A673 (cell line): ENCODE measurements around the gene BSN. TPM values are rescaled to one million over a fixed set of nuclear protein-coding genes. Genes with fewer than 3 reads are reported as not detected.
A peak's percentile ranks its signal among the peaks of the same experiment; 100 is the strongest.

ENCODE experiments used
- BruUV-seq: library from RNA; stranded (reverse); fragments of 400-500 nt; replicated peaks from 2 replicates; lab custom pipeline; 2021; lab: Mats Ljungman, UMichigan
- CTCF ChIA-PET: fragments of 300-600 bp; sonication (Branson Sonifier 250); formaldehyde crosslinking; loops from one replicate; lab custom pipeline; 2022; ENCODE audit warnings: antibody characterized with exemption; lab: Charles Lee
- POLR2A ChIA-PET: fragments of 300-600 bp; sonication (Branson Sonifier 250); formaldehyde crosslinking; loops from one replicate; lab custom pipeline; 2022; ENCODE audit warnings: antibody characterized with exemption; ENCODE audit not compliant: low non-redundant PET; lab: Charles Lee
- DNase-seq: peaks from one replicate; pipeline ENCODE4 v3.0.0-alpha.2; 2015; ENCODE audit warnings: low spot score
- H3K27ac ChIP-seq: fragments of 200-600 bp; sonication (generic); 2 replicates; pipeline ENCODE4 v1.5.1; 2016; ENCODE audit warnings: mixed run types, low read depth, mild to moderate bottlenecking, mixed read lengths, antibody characterized with exemption, low read length; ENCODE audit not compliant: poor library complexity, severe bottlenecking
- H3K27me3 ChIP-seq: fragments of 200-600 bp; sonication (generic); replicated peaks from 2 replicates; pipeline ENCODE4 v1.6.1; 2017; ENCODE audit warnings: mixed run types, low read depth, mild to moderate bottlenecking, mixed read lengths, antibody characterized with exemption, low read length; ENCODE audit not compliant: insufficient read depth, poor library complexity
- H3K36me3 ChIP-seq: fragments of 200-600 bp; sonication (generic); 2 replicates; pipeline ENCODE4 v1.6.1; 2016; ENCODE audit warnings: mixed run types, mild to moderate bottlenecking, mixed read lengths, antibody characterized with exemption, low read length; ENCODE audit not compliant: insufficient read depth, poor library complexity, severe bottlenecking
- H3K4me1 ChIP-seq: fragments of 200-600 bp; sonication (generic); 2 replicates; pipeline ENCODE4 v1.6.1; 2017; ENCODE audit warnings: mixed run types, mild to moderate bottlenecking, mixed read lengths, antibody characterized with exemption, low read length; ENCODE audit not compliant: insufficient read depth, poor library complexity, severe bottlenecking
- H3K4me3 ChIP-seq: fragments of 200-600 bp; sonication (generic); 2 replicates; pipeline ENCODE4 v1.5.1; 2016; ENCODE audit warnings: low read depth, mixed run types, mild to moderate bottlenecking, mixed read lengths, low read length; ENCODE audit not compliant: poor library complexity, severe bottlenecking
- H3K9me3 ChIP-seq: fragments of 200-600 bp; sonication (generic); 2 replicates; pipeline ENCODE4 v1.6.1; 2016; ENCODE audit warnings: mixed run types, low read depth, mild to moderate bottlenecking, mixed read lengths, antibody characterized with exemption, low read length; ENCODE audit not compliant: poor library complexity, severe bottlenecking
- CTCF ChIP-seq: fragments of 300-800, 200-600 bp; sonication (generic); conservative IDR thresholded peaks from 2 replicates; pipeline ENCODE4 v1.5.1; 2017; ENCODE audit warnings: low read depth, mild to moderate bottlenecking, antibody characterized with exemption, low read length, moderate library complexity, mixed read lengths
- EZH2 ChIP-seq: fragments of 200-600 bp; sonication (generic); IDR thresholded peaks from 2 replicates; pipeline ENCODE4 v1.6.1; 2017; ENCODE audit warnings: borderline replicate concordance, low read depth, mild to moderate bottlenecking, mixed read lengths, antibody characterized with exemption, low read length; ENCODE audit not compliant: poor library complexity, severe bottlenecking
- intact Hi-C: fragments of 100-400 bp; cut with micrococcal nuclease; formaldehyde crosslinking; loops from one replicate; pipeline ENCODE4 v1.10.0; 2022; ENCODE audit not compliant: unreplicated experiment
- total RNA-seq: library from RNA; stranded (reverse); gene quantifications from 2 replicates; pipeline ENCODE4 v1.2.3, GENCODE V29; 2021

BSN gene
- total RNA-seq, 1 experiment from 2014 or later, result 1.4 TPM

GRCh38 chr3:49703443-49703927 lies 149.2 kb downstream of the BSN start:
- CTCF ChIA-PET, result interaction anchor here (1.0 kb wide), 1 partner anchor 135 kb away, joined by 6 read pairs; no protein-coding TSS in a partner anchor
- DNase-seq, result peak; percentile 60
- no peaks in the 10 kb centered on the region for H3K9me3 ChIP-seq
- no peak overlapping the region for H3K4me3 ChIP-seq
- POLR2A ChIA-PET, result no interaction called here
- peak; percentile 63 for TF ChIP-seq CTCF
- TF ChIP-seq EZH2, result no peak
- H3K36me3 ChIP-seq, result no peaks in the 10 kb centered on the region
- BruUV-seq, result no TSS peak
- intact Hi-C loops, result loop anchor here (5.0 kb wide), 1 partner anchor 204 kb away; no protein-coding TSS in a partner anchor
- no peaks in the 10 kb centered on the region for H3K27me3 ChIP-seq
- H3K27ac ChIP-seq, result no peak overlapping the region
- no peaks in the 10 kb centered on the region for H3K4me1 ChIP-seq

DNA sequence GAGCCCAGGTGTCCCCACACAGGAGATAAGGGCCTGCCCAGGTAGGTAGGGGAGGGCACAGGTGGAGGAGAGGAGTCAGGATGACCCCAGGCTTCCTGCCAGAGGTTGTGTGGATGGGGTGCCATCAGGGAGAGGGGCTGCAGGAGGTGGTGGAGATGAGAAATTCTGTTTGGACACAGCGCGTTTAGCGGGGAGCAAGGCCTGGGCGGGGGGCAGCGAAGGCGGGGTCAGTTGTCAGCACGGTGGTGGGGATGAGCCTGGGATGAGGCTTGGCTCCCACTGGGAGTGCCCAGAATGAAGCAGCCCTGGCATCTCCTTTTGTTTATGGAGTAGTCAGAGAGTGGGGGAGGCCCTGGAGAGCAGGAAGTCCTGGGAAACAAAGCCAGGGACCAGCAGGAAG lies 149.7 kb downstream of the BSN start:
- Histone ChIP-seq H3K27ac (no peak overlapping the region), H3K4me3 (no peak overlapping the region), H3K9me3 (no peaks in the 10 kb centered on the region), H3K36me3 (no peaks in the 10 kb centered on the region), H3K27me3 (no peaks in the 10 kb centered on the region), H3K4me1 (no peaks in the 10 kb centered on the region)
- no TSS peak for BruUV-seq
- DNase-seq, result no peak
- POLR2A ChIA-PET, result no interaction called here
- CTCF ChIA-PET, result interaction anchor here (1.0 kb wide), 1 partner anchor 135 kb away, joined by 6 read pairs; no protein-coding TSS in a partner anchor
- TF ChIP-seq CTCF, result no peak
- TF ChIP-seq EZH2, result no peak
- intact Hi-C loops, result loop anchor here (5.0 kb wide), 1 partner anchor 203 kb away; no protein-coding TSS in a partner anchor

DNA sequence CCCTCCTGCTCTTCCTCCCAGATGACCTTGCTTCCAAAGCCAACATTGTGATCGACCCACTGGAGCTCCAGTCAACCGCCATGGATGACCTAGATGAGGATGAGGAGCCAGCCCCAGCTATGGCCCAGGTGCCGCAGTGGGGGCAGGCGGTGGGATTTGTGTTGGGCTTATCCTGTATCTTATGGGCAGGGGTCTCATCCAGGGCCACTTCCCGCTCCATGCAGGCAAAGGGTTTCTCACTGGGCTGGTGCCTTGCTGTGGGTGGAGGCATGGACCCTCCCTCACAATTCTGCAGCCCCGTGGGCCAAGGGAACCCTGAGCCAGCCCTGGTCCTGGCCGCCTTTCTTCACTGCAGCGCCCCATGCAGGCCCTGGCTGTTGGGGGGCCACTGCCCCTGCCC lies 150.4 kb downstream of the BSN start:
- intact Hi-C loops, result loop anchor here (5.0 kb wide), 1 partner anchor 203 kb away; no protein-coding TSS in a partner anchor
- Histone ChIP-seq H3K4me1 (no peaks in the 10 kb centered on the region), H3K9me3 (no peaks in the 10 kb centered on the region), H3K27ac (no peak overlapping the region), H3K27me3 (no peaks in the 10 kb centered on the region), H3K36me3 (no peaks in the 10 kb centered on the region), H3K4me3 (no peak overlapping the region)
- ChIA-PET CTCF (no interaction called here), POLR2A (no interaction called here)
- no TSS peak for BruUV-seq
- no peak for DNase-seq
- no peak for TF ChIP-seq EZH2
- no peak for TF ChIP-seq CTCF
